AG09319 (cell line): ENCODE measurements around the gene DCXR.

Source experiments
- DNase-seq: peaks from one replicate; pipeline ENCODE4 v3.0.0-alpha.2; 2010; ENCODE audit warnings: low read depth; ENCODE audit errors: extremely low read depth
- TF ChIP-seq, protein P1 (sequence below): IDR thresholded peaks from 2 replicates; pipeline ENCODE4 v1.5.1; 2011; ENCODE audit warnings: low read depth, mild to moderate bottlenecking, inconsistent platforms, low read length, moderate library complexity

DCXR gene

GRCh38 chr17:82005701-82006348 lies 31.7 kb downstream of the DCXR start:
- TF ChIP-seq, protein P1, sequence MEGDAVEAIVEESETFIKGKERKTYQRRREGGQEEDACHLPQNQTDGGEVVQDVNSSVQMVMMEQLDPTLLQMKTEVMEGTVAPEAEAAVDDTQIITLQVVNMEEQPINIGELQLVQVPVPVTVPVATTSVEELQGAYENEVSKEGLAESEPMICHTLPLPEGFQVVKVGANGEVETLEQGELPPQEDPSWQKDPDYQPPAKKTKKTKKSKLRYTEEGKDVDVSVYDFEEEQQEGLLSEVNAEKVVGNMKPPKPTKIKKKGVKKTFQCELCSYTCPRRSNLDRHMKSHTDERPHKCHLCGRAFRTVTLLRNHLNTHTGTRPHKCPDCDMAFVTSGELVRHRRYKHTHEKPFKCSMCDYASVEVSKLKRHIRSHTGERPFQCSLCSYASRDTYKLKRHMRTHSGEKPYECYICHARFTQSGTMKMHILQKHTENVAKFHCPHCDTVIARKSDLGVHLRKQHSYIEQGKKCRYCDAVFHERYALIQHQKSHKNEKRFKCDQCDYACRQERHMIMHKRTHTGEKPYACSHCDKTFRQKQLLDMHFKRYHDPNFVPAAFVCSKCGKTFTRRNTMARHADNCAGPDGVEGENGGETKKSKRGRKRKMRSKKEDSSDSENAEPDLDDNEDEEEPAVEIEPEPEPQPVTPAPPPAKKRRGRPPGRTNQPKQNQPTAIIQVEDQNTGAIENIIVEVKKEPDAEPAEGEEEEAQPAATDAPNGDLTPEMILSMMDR, result no peak
- no peak for DNase-seq

DNA sequence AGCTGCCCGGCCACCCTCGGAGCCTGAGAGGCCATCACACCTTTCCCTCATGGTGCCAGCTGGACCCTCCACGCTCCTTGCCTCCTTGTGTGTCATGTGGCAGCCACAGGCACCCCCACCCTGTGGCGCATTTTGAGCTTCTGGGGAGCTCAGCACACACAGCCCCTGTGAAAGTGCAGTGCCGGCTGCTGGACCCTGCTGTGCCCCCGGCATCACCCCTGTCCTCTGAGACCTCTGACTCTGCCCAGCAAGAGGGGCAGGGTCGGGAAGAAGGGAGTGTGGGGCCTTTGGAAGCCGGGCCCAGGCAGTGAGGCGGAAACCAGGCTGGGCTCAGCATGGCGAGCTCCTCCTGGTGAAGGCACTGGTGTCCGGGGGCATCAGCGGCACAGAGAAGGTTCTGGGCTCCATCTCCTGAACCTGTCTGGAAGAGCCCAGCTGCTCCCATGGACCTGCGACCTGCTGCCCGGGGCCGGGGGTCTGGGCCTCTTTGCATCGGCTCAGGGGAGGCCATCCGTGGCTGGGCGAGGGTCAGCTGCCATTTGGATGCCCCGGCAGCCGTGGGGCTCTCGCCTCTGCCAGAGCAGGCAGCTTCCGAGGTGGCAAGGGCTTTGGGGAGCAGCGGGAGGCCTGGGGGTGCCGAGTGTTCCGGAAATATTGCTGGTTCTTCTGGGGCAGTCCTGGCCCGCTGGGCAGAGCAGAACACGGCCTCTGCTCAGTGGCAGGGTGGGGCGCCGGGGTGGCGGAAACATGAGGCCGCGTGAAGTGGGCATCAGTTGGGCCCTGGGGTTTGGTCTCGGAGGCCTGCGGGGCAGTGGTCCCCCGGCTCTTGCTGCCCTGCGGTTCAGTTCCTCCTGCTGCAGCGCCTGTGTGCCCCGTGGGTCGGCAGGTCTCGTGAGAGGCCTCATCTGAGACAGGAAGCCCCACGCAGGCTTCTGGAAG lies 32.7 kb downstream of the DCXR start:
- TF ChIP-seq, protein P1, result no peak
- no peak for DNase-seq

- TF ChIP-seq, protein P1, result no peak; the same call in none of the 2 replicates
- peak; percentile 68 for DNase-seq
These were observed 33.8 kb downstream of the DCXR start for GRCh38 chr17:82003411-82004381.

- TF ChIP-seq, protein P1, result no peak
- no peak for DNase-seq
These were observed 35.9 kb downstream of the DCXR start for GRCh38 chr17:82001571-82002056.

- DNase-seq, result no peak
- TF ChIP-seq, protein P1, result no peak
These were observed 36.5 kb downstream of the DCXR start for GRCh38 chr17:82000803-82001570.
